ENCODE measurements around the gene DPEP3.

Gene DPEP3

GRCh38 chr16:67928561-67929364 lies 51.5 kb downstream of the DPEP3 start:
- DNase-seq: peak; percentile 41 to 75 (median 67)

- no peak for DNase-seq
Observed at GRCh38 chr16:67928147-67928546, 52.2 kb downstream of the DPEP3 start.

DNA sequence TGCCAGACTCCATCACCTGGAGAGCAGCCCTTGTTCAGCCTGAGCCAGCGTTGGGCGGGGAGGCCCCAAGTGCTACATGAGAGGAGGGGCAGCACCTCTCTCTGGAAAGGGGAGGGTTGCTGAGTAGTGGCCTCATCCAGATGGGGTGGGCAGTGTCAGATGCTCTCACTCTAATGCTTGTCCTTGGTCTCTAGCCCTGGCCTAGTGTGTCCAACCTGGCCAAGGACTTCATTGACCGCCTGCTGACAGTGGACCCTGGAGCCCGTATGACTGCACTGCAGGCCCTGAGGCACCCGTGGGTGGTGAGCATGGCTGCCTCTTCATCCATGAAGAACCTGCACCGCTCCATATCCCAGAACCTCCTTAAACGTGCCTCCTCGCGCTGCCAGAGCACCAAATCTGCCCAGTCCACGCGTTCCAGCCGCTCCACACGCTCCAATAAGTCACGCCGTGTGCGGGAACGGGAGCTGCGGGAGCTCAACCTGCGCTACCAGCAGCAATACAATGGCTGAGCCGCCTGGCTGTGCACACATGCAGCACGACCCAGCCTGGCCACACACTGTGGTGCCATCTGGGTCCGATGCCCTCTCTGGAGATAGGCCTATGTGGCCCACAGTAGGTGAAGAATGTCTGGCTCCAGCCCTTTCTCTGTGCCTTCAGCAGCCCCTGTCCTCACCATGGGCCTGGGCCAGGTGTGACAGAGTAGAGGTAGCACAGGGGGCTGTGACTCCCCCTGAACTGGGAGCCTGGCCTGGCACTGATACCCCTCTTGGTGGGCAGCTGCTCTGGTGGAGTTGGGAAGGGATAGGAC lies 53.0 kb downstream of the DPEP3 start:
- DNase-seq: no peak

- DNase-seq: no peak
Observed at GRCh38 chr16:67926181-67926750, 54.0 kb downstream of the DPEP3 start.
